Posterior vena cava (tissue), 2 donors: ENCODE results near the gene ST6GALNAC6. TPM values are rescaled to one million over a fixed set of nuclear protein-coding genes. Genes with fewer than 3 reads are reported as not detected.
A peak's percentile ranks its signal among the peaks of the same experiment; 100 is the strongest.

Source experiments
- DNase-seq: peaks from one replicate; pipeline ENCODE4 v3.0.0-alpha.2; 2020; ENCODE audit warnings: low spot score
- intact Hi-C, 2 donors: fragments of 100-400 bp; cut with DNase I; formaldehyde crosslinking; loops; one replicate each; pipeline versions ENCODE4 v1.14.1 to v1.14.2; 2022 to 2023
- total RNA-seq, 2 donors: library from RNA; stranded (reverse); fragmentation: NEBNext Ultra II Directional; extraction: Animal tissue kit (Norgen Biotek cat#: 25700); gene quantifications; one replicate each; pipeline ENCODE4 v1.2.1, GENCODE V29; 2021
- donor health status: DM: yes; HTN: yes; CAD: no.
- donor health status: DM: yes; HTN: yes; CAD: no.

The ST6GALNAC6 gene
- total RNA-seq, 2 donors from 2014 or later, result 74.8 to 102 TPM

- no peak for DNase-seq
- intact Hi-C loops, result no loop called here
Observed at GRCh38 chr9:127905788-127906191, 6.4 kb upstream of the ST6GALNAC6 start.

- intact Hi-C loops, result no loop called here
- DNase-seq, result no peak
Observed at GRCh38 chr9:127905004-127905728, 5.8 kb upstream of the ST6GALNAC6 start.

- DNase-seq, result no peak
- intact Hi-C loops, result no loop called here
Observed at GRCh38 chr9:127904561-127905003, 5.2 kb upstream of the ST6GALNAC6 start.

GRCh38 chr9:127903557-127904475 lies 4.4 kb upstream of the ST6GALNAC6 start:
- DNase-seq, result peak; percentile 90
- intact Hi-C loops, result no loop called here

GRCh38 chr9:127898433-127899127 lies 823 bp downstream of the ST6GALNAC6 start:
- intact Hi-C loops, result no loop called here
- no peak for DNase-seq

DNA sequence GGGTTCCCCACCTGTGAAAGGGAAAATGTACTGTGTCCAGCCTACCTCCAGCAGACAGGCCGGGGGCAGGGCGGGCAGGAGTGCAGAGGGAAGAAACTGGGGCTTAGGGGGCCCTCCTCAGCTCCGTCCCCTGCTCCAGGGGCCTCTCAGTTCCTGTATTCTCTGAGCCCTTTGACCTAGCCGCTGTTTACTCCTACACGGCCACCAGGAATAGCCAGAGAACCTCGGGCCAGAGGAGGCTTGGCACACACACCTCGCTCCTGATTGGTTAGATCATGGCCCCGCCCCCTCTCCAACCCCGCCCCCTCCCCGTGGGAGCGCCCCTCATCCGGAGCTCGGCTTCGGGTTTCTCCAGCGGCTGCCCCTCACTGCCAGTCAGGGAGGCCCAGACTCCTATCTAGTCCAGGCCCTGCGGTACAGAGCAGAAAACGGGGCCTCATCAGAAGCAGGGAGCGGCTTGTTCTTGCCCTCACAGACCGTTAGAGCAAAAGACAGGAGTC lies 2.2 kb downstream of the ST6GALNAC6 start:
- intact Hi-C loops, result no loop called here
- DNase-seq, result peak; percentile 91

- intact Hi-C loops, result no loop called here
- DNase-seq, result no peak
Observed at GRCh38 chr9:127896395-127897192, 2.8 kb downstream of the ST6GALNAC6 start.

GRCh38 chr9:127895811-127896210 lies 3.6 kb downstream of the ST6GALNAC6 start:
- intact Hi-C loops, result no loop called here
- DNase-seq, result no peak

DNA sequence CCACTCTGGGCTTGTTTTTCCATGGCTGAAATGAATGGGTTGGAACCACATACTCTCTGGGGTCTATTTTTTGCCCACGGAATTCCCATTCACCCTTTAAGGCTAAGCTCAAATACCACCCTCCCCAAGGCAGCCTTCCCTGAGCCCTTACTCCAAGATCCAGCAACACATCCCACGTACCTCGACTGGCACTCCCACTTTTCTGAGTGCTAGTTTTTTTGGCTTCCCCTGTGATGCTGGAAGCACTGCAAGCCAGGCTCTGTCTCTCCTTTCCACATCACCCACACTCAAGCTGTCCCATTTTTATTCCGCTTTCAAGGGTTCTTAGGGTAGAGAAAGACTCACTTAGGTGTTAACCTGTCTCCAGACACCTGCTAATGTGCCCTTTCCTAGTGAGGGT lies 6.0 kb downstream of the ST6GALNAC6 start:
- DNase-seq, result no peak
- intact Hi-C loops, result no loop called here

DNA sequence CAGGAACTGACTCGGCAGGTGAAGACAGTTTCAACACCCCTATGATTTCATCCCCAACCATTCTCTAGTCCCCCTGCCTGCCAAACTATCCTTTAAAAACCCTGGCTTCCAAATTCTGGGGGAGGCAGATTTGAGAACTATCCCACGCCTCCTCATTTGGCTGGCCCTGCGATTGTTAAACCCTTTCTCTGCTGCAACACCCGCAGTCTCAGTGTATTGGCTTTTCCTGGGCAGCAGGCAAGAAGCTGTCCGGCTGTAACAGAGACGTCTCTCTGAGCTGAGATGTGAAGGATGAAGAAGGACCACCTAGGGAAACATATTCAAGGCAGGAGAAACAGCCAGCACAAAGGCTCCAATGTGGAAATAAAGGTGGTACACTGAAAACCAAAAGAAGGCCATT lies 6.6 kb downstream of the ST6GALNAC6 start:
- DNase-seq, result no peak
- intact Hi-C loops, result no loop called here

- intact Hi-C loops, result no loop called here
- DNase-seq, result no peak
Observed at GRCh38 chr9:127890053-127890452, 9.3 kb downstream of the ST6GALNAC6 start.

- intact Hi-C loops, result no loop called here
- DNase-seq, result no peak
Observed at GRCh38 chr9:127887792-127888191, 11.6 kb downstream of the ST6GALNAC6 start.

DNA sequence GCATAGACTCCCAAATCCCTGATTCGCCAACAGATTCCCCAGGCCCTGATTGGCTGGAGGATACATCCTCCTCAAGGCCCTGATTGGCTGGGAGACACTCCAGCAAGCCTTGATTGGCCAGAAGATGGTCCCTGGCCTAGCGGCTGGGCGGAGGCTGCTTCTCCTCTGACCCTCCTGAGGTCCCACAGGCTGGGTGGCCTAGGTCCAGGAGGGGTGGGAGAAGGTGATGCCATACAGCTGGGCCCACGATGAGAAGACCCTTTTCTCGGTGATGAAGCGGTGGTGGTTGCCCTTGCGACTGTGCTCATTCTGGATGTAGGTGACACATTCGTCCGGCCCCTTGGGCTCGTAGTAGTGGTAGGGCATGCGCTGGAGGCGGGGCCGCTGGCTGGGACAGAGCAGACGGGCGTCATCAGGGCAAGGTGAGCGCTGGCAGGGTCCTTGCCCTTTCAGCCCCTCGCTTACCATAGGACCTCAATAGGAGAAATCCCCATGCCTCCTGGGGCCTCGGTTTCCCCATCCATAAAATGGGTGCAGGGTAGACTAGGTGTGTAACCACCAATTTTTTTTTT lies 12.9 kb downstream of the ST6GALNAC6 start:
- DNase-seq, result no peak

GRCh38 chr9:127885508-127886281 lies 13.7 kb downstream of the ST6GALNAC6 start:
- no peak for DNase-seq

More for the DNA sequence above, 12.9 kb downstream of the ST6GALNAC6 start:
- intact Hi-C loops, result no loop called here

GRCh38 chr9:127884976-127885490 lies 14.4 kb downstream of the ST6GALNAC6 start:
- no peak for DNase-seq
- intact Hi-C loops, result no loop called here

More at GRCh38 chr9:127885508-127886281, 13.7 kb downstream of the ST6GALNAC6 start:
- intact Hi-C loops, result no loop called here

DNA sequence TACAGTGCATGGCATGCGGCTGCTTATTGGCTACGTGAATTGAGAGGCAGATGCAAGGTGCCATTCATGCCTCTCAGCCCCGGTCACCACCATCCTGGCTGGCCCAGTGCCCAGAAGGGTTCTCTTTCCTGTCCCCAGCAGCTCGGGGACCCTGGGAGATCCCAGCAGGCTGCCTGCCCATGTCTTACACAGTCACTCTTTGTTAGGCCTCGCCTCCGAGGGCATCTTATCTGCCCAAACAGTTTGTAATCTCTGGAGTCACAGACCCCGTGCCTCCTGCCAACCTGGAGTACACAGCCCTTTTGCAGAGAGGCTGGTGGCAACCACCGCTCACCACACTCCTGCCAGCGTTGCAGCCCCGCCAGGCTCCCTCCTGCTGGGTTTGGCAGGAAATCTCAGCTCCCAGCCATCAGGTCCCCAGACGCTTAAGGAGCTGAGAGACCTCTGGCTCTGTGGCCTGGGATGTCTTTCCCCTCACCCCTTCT lies 14.9 kb downstream of the ST6GALNAC6 start:
- intact Hi-C loops, result no loop called here

GRCh38 chr9:127883959-127884358 lies 15.4 kb downstream of the ST6GALNAC6 start:
- no peak for DNase-seq

More for the DNA sequence above, 14.9 kb downstream of the ST6GALNAC6 start:
- no peak for DNase-seq

More at GRCh38 chr9:127883959-127884358, 15.4 kb downstream of the ST6GALNAC6 start:
- intact Hi-C loops, result no loop called here
